GM20431 (cell line): Measurements from ENCODE around the gene WFS1.

Experiments
- in situ Hi-C: fragments of 300-500 bp; cut with MseI, MboI; formaldehyde crosslinking; loops from one replicate; pipeline ENCODE4 v1.15.0; 2020; ENCODE audit warnings: low sequenced_read_pairs; ENCODE audit not compliant: unreplicated experiment

WFS1 gene

DNA sequence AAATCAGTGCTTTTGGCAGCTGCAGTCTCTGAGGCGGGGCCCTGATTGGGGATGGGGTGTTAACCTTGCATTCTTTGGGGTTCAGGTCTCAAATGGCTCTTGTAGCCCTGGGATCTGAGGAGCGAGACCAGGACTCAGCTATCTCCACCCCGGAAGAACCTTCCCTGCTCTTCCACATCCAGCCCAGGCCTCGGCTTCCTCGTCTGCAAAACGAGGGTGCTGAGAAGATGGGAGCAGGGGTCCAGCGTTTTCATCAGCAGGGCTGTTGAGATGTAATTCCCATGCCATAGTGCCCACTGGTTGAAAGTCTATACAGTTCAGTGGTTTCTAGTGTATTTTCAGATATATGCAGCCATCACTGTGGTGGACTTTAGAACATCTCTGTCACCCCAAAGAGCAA is 34.6 kb upstream of the WFS1 start:
- in situ Hi-C loops = no loop called here

DNA sequence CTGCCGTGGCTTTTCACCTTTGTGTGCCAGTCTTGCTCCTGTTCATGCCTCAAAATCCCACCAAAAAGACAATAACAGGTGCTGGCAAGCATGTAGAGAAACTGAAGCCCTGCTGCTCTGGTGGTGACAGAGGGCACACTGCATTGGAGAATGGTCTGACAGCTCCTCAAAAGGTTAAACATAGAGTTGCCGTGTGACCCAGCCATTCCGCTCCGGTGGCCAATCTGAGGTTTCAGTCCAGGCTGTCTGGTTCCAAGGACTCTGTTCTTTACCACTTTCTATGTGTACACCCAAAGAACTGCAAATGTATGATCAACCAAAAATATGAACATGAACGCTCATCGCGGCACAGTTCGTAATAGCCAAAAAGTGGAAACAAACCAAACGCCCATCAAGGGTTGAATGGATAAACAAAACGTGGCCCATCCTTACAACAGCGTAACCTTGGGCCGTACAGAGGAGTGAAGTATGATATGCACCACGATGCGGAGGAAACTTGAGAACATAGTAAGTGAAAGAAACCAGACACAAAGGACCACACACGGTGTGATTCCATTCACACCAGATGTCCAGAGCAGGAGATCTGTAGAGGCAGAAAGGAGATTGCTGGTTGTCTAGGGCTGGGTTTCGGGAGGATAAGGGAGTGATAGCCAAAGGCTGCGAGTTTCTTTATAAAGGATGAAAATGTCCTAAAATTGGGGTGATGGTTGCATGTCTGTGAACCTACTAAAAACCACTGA is 33.6 kb upstream of the WFS1 start:
- in situ Hi-C loops = no loop called here

DNA sequence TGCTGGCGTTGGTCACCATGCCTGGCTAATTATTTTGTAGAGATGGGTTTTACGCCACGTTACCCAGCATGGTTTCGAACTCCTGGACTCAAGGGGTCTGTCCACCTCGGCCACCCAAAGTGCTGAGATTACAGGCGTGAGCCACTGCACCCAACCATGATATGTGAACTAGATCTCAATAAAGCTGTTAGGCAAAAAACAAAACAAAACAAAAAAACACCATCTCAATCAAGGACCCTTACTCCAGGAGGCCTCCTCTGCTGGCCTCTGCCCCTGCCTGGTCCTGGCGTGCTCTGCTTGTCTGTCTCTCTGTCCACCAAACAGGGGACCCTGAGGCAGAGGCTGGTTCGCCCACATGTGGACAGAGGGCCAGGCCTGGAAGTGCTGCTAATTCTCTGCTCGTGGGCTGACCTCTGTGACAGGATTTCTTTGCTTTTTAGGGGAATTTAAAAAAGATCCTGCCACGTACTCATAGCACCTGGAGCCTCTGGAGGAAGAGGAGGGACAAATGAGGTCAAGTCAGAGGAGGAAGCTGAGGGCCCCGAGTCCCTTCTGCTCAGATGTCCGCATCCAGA is 32.7 kb upstream of the WFS1 start:
- in situ Hi-C loops = no loop called here

DNA sequence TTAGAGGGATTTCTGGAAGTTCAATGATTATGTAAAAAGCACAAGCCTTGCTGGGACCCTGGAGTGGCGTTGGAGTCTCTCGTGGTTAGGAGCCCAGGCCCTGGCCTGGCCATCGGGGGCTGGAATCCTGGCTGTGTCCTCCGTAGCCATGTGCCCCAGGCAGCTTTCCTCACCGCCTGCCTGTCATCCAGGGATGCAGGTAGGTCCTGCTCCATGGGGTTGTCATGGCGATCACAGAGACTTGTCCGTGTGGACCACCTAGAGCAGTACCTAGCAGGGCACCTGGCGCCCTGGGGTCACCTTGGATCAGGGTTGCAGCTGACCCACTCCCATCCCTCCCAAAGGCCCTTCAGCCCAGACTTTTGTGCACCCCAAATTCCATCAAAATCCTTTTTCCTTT is 30.2 kb upstream of the WFS1 start:
- in situ Hi-C loops = no loop called here

DNA sequence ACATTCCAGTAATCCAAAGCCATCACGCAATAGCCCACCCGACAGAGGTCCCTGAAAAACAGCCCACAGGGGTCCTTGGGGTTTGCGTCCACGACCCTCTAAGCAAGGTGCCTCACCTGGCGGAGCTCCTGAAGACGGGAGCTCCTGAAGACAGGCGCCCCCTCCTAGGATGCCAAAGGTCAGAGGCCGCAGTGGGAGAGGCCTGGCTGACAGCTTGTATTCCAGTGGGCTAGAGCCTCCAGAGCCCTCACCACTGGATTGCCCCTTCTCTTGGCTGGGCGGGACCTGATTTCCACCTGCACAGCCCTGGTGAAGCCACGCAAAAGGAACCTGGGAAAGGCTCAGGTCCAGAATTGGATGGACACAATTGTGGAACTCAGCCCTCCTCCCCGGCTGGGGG is 29.7 kb upstream of the WFS1 start:
- in situ Hi-C loops = no loop called here

DNA sequence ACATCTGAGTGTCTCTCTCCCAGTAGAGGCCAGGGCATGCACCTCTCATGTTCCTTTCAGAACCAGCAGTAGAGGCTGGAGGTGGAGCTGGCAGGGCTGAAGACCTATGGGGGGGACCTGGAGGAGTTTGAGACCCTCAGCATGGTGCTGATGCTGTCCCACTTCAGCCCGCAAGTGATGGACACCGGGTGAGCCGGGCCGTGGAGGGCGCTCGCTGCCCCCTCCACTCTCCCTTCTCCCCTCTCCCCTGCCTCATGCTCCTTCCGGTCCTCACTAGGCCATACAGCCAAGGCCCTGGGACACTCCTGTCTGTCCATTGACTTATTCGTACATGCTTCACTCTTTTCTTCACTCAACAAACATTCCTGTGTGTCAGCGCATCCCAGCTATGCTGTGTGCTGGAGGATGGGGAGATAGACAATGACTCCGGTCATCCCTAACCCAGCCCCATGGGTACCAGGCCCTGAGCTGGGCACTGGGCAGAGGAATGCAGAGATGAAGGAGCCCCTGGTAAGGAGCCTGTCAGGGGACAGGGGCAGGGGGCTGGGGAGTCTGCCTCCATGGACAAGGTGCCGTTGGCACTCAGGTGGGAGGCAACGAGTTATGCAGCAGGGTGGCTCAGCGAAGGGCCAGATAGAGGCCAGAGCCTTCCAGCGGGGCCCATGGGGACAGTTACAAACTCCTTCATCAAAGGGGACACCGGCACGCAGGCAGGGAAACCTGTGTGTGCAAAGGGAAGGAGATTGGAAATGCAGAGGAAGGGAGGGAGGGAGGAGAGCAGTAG is 28.4 kb upstream of the WFS1 start:
- in situ Hi-C loops = no loop called here

DNA sequence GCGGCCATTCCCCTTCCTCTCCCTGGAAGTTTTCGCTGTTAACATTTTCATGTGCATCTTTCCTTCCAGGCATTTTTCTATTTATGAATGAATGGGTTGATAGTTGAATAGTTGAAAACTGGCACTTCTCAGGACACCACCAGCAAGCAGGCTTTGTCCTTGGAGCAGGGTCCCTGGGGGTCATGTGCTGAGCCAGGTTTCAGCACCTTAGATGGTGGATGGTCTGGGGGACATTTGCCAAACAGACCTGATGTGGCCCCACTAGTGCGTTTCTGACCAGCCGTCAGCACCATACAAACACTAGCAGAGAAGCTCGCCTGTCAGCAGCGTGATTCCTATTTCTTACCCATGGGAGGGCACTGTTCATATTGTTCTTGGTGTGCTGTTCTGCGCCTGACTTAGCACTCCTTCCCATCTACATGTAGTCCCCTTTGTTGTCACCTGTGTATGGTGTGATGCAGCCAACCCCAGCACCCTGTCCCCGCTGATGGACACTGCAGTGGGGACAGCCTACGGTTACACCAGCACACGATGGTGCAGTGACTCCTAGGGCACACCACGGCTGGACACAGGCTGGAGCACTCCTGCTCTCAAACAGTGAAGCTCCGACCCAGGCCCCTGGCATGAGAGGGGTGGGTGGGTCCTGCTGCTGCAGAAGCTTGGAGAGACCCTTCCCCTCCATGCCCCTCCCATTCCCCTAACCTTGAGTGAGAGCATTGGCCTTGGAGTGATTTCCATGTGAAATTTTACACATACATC is 27.2 kb upstream of the WFS1 start:
- in situ Hi-C loops = no loop called here

DNA sequence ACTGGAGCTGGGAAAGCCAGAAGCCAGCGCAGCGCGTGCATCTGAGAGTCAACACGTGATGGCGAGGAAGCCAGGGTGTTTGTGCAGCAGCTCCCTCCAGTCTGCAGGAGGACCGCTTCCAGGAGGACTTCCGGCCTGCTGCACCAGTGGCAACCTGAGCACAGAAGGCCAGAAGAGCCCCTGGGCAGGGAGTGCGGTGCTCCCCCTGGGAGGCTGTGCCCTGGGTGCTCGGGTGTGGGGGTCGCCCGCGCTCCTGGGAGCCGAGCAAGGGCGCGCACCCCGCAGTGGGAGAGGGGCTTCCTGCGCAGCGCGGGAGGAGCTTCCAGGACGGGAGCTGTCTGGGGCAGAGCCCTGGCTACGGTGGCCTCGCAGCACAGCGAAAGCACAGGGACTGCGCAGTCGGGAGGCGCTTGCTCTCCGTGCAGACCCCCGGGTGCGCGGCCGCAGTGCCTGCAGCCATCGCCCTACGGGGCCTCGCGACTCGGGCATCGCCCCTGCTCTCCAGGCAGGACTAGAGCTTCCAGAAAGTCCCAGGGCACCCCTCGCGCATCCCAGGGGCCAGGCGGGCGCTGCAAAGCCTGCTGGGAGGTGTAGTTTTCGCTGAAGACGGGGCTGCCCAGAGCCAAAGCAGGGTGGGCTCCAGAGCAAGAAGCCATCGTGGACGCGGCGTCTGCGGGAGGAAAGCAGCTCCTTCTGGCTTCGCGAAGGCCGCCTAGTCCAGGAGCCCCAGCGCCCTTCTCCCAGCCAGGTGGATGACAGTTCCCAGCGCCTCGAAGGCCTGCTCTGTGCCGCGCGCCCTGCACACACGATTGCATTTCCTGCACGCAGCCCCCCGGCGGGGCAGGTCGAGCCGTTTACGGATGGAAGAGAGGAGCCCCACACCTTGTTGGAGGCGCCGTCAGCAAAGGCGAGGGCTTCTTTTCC is 24.1 kb upstream of the WFS1 start:
- in situ Hi-C loops = no loop called here

DNA sequence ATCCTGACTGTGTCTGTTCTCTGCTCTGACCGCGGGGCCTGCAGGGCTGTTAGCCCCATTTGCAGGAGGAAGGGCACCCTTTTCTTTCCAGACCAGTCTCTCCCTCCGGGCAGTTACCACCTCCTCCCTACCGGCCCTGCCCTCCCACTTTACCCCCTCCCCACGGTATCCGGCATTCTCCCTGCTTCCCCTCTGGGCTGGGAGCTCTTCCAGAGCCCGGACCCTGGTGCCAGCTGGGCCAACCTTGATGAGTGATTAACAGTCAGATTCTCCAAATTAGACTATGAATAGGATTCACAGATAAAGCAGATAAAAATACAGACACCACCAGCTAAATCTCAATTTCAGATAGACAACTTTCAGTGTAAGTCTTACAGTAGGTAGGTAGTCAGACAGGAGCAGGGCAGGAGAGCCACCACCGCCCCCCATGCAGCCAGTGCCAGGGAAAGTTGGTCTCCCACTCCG is 23.4 kb upstream of the WFS1 start:
- in situ Hi-C loops = no loop called here

DNA sequence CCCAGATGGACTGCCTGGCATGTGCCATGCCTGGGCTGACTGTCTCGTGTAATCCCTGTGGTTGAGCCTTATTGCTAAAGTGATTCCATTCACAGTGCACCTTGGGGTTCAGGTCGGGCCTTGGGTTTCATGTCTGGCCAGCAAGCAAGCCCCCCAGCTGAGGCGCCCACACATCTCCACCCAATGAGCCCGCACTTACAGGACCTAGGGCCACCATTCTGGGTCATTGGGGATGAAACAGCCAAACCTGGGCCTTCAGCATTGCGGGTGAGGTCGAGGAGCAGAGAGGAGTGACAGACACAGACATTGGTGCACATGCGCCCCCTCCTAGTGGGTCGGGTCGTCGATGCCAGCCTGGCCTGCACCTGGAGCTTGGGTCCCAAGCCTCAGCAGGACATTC is 21.3 kb upstream of the WFS1 start:
- in situ Hi-C loops = no loop called here

DNA sequence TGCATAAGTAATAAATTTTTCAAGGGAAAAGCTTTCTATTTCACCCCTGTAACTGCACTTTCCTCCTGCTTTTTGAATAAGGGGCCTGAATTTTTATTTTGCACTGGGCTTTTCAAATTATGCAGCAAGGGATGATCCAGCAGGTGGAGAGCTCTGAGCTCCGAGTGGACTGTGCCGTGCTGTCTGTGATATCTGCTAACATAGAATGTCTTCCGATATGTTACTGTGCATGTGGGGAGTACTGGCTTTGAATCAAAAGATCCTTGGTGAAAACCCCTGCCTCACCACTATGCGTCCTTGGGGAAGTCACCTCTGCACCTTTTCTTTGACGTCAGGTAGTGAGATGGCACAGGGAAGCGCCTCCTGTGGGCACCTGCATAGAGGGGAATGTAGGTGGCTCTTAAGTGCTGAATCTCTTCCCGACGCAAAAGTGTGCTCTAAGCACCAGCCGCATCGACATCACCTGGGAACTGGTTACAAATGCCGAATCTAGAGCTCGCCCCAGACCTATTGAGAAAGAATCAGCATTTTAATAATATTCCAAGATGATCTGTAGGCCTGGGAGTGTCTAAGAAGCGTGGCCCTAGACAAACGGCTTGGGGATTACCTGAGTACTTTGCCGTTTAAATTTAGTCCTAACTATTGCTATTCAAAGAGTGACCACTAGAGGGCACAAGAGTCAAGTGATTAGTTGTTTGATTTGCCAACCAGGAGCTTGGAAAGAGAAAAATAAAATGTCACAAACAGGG is 19.2 kb upstream of the WFS1 start:
- in situ Hi-C loops = loop anchor here (5.0 kb wide), 1 partner anchor 77 kb away; no protein-coding TSS in a partner anchor

DNA sequence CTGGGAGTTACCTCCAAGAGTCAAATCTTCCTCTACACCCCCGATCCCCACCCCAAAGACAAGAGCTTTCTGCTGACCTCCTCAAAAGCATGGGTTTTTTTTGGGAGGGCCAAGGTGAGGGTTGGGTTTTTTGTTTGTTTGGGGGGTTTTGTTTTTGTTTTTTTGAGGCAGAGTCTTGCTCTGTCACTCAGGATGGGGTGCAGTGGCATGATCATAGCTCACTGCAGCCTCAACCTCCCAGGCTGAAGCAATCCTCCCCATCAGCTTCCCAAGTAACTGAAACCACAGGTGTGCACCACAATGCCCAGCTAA is 18.7 kb upstream of the WFS1 start:
- in situ Hi-C loops = loop anchor here (5.0 kb wide), 1 partner anchor 76 kb away; no protein-coding TSS in a partner anchor

DNA sequence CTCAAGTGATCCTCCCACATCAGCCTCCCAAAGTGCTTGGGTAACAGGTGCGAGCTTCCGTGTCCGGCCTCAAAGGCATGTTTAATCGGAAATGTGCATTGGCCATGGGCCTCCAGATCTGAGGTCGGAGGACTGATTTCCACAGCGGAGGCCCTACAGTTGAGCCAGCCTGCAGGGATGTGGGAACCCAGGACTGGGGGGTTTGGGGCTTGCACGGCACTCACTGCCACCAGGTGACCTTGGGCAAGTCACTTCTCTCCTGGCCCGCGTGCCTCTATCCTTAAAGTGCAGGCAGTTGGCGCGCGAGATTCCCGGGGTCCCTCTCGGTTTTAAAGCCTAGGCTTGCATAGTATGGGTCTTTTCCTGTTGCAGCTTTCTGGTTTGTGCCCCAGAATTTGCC is 18.3 kb upstream of the WFS1 start:
- in situ Hi-C loops = loop anchor here (5.0 kb wide), 1 partner anchor 76 kb away; no protein-coding TSS in a partner anchor

DNA sequence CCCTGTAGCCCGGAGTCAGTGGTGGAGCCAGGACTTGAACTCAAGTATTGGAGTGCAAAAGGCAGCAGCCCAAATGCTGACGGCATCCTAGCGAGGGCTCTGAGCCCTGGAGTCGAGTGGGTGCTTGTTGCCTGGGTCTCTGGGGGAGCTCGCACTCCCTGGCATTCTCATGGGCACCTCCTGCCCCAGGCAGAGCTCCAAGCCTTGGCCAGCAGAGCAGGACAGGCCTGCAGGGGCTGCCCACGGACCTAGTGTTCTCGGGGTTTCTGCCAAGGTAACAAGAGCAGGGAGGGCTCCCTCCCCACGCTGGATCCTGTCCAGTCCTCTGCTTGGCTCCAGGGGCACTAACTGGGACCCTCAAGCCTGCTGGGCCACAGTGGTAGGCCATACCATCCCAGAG is 17.6 kb upstream of the WFS1 start:
- in situ Hi-C loops = loop anchor here (5.0 kb wide), 1 partner anchor 75 kb away; no protein-coding TSS in a partner anchor

DNA sequence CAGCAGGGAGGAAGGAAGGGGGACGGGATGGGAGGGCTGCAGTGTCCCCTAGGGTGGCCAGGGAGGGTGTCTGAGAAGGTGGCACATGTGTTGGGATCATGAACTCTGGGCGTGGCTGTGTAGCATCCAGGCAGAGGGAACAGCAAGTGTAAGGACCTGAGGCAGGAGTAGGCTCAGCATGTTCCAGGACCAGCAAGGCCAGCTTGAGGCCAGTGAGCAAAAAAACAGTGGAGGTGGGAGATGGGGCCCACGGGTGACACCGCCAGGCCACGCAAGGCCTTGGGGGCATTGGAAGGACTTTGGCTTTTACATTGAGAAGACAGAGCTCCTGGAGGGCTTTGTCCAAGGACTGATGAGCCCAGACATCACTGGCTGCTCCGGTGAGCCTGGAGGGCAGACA is 16.5 kb upstream of the WFS1 start:
- in situ Hi-C loops = loop anchor here (5.0 kb wide), 1 partner anchor 74 kb away; no protein-coding TSS in a partner anchor

DNA sequence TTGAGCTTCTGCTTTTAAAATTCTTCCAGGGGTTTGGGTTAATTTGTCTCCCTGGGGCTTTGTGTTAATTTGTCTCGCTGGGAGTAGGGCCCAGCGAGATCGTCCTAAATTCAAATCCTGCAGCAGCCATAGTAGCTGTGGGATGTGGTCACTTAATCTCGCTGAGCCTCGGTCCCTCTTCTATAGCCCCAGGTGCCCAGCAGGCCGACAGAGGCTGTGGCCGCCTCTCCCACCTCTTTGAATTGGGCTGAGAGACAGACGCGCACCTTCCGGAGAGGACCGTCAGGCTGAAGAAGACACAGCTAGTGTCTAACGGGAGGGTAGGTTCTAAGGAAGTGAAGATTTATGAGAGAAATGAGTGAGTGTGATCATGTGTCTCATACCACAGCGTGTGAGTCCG is 15.7 kb upstream of the WFS1 start:
- in situ Hi-C loops = loop anchor here (5.0 kb wide), 1 partner anchor 73 kb away; no protein-coding TSS in a partner anchor

DNA sequence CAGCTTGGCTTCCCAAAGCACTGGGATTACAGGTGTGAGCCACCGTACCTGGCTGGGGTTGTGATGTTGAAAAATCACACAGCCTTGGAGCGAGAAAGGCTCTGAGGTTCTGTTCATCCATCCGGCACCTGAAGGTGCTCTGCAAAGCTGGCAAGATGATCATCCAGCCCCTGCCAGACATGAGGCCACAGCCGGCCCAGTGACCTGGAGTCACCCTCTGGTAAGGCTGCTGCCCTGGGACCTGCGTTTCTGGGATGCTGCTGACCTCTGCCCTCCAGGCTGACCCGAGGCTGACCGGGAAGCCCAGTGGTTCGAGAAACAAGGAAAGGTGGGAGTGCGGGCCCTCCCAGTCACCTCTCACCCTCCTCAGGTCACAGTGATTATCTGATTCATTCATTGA is 13.5 kb upstream of the WFS1 start:
- in situ Hi-C loops = no loop called here

DNA sequence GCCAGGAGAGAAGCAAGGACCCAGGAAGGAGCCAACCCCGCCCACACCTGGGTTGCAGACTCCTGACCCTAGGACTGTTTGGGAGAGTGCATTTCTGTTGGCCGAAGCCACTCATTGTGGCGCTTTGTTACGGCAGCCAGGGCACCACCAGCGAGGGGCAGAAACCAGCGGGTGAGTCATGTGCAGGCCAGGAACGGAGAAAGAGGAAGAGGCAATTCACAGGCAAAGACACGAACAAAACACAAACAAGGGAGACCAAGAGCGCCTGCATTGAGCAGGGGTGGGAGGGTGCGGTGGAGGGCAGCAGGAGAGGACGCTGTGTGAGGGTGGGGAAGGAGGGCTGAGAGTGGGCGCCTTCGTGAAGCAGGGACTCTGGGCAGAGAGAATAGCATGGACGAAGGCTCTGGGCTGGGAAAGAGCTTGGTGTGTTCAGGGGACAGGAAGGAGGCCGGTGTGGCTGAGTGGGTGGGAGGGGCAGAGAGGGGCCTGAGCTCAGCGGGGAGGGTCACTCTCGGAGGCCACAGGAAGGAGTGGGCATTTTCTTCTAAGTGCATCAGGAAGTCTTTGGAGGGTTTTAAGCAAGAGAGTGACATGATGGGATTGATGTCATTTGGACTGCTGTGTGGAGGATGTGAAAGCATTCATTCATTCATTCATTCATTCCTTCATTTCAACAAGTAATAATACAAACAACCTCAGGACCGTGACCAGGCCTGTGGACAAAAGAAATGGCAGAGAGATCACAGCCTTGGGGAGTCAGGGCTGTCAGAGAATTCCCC is 12.2 kb upstream of the WFS1 start:
- in situ Hi-C loops = no loop called here
